Neural progenitor cell (in vitro differentiated cells): Measurements from ENCODE around the gene WNK1. TPM values are rescaled to one million over a fixed set of nuclear protein-coding genes. Genes with fewer than 3 reads are reported as not detected.
"Not testable (repeated sequence)": the region's sequence is repeated elsewhere in the genome, so short reads cannot be mapped to it uniquely, and the experiment has no call there.

Experiments used
- DNase-seq: peaks from one replicate; pipeline ENCODE4 v3.0.0-alpha.2; 2016; ENCODE audit warnings: low spot score
- H2AFZ ChIP-seq: fragments of 200-600 bp; sonication (generic); replicated peaks from 2 replicates; pipeline ENCODE4 v1.6.1; 2016; ENCODE audit warnings: antibody characterized with exemption
- H3F3A ChIP-seq: fragments of 200-600 bp; sonication (generic); 2 replicates; pipeline ENCODE4 v1.6.1; 2016; ENCODE audit warnings: antibody characterized with exemption, low read depth
- H3K27ac ChIP-seq: fragments of 200-600 bp; sonication (generic); 2 replicates; pipeline ENCODE4 v1.5.1; 2016; ENCODE audit warnings: mild to moderate bottlenecking
- H3K27me3 ChIP-seq: fragments of 200-600 bp; sonication (generic); 2 replicates; pipeline ENCODE4 v1.6.1; 2016; ENCODE audit warnings: mild to moderate bottlenecking, moderate library complexity
- H3K36me3 ChIP-seq: fragments of 200-600 bp; sonication (generic); 2 replicates; pipeline ENCODE4 v1.5.1; 2016
- H3K4me1 ChIP-seq: fragments of 200-600 bp; sonication (generic); 2 replicates; pipeline ENCODE4 v1.6.1; 2016; ENCODE audit warnings: mixed run types
- H3K4me2 ChIP-seq: fragments of 200-600 bp; sonication (generic); 2 replicates; pipeline ENCODE4 v1.6.1; 2016
- H3K4me3 ChIP-seq: fragments of 200-600 bp; sonication (generic); 2 replicates; pipeline ENCODE4 v1.5.1; 2016
- H3K79me2 ChIP-seq: fragments of 200-600 bp; sonication (generic); 2 replicates; pipeline ENCODE4 v1.6.1; 2016; ENCODE audit warnings: low read depth
- H3K9ac ChIP-seq: fragments of 200-600 bp; sonication (generic); 2 replicates; pipeline ENCODE4 v1.6.1; 2016
- H3K9me3 ChIP-seq: fragments of 200-600 bp; sonication (generic); 2 replicates; pipeline ENCODE4 v1.5.1; 2016; ENCODE audit warnings: low read depth
- H4K20me1 ChIP-seq: fragments of 200-600 bp; sonication (generic); 2 replicates; pipeline ENCODE4 v1.6.1; 2016; ENCODE audit warnings: low read depth
- H3K27ac Mint-ChIP-seq: 3 replicates; pipeline ENCODE4 v1.8.0; 2021; ENCODE audit warnings: mixed read lengths
- H3K27me3 Mint-ChIP-seq: 2 replicates; pipeline ENCODE4 v1.8.0; 2022; ENCODE audit warnings: low read depth, mild to moderate bottlenecking, inconsistent platforms, moderate library complexity, mixed read lengths; ENCODE audit not compliant: insufficient read depth
- H3K36me3 Mint-ChIP-seq: 3 replicates; pipeline ENCODE4 v1.8.0; 2021; ENCODE audit warnings: mixed read lengths
- H3K4me1 Mint-ChIP-seq: 3 replicates; pipeline ENCODE4 v1.8.0; 2021; ENCODE audit warnings: mixed read lengths
- H3K4me3 Mint-ChIP-seq: 3 replicates; pipeline ENCODE4 v1.8.0; 2021; ENCODE audit warnings: mild to moderate bottlenecking, moderate library complexity, mixed read lengths
- H3K9me3 Mint-ChIP-seq: 3 replicates; pipeline ENCODE4 v1.8.0; 2020; ENCODE audit warnings: mixed read lengths
- CTCF ChIP-seq: fragments of 200-600 bp; sonication (generic); IDR thresholded peaks from 2 replicates; pipeline ENCODE4 v1.5.1; 2017; ENCODE audit warnings: antibody characterized with exemption, mild to moderate bottlenecking
- EZH2 ChIP-seq: fragments of 200-600 bp; sonication (generic); IDR thresholded peaks from 2 replicates; pipeline ENCODE4 v1.6.1; 2017; ENCODE audit warnings: antibody characterized with exemption, mild to moderate bottlenecking, moderate library complexity
- EZH2phosphoT487 ChIP-seq: fragments of 200-600 bp; sonication (generic); IDR thresholded peaks from 2 replicates; pipeline ENCODE4 v1.6.1; 2017; ENCODE audit warnings: antibody characterized with exemption
- total RNA-seq: library from RNA; depleted of rRNA; stranded (reverse); fragments of >200 nt; gene quantifications from 2 replicates; pipeline ENCODE4 v1.2.3, GENCODE V29; 2015; ENCODE audit warnings: low replicate concordance

Gene WNK1
- 66.3 and 73.1 TPM in 2 replicates for total RNA-seq

- H3K27ac ChIP-seq = peak within 1 kb of the TSS; percentile 60
- peak within 1 kb of the TSS; percentile 71 for H3K9ac ChIP-seq
- H3K36me3 ChIP-seq = no peaks in the 10 kb centered on the region
- peak within 1 kb of the TSS; percentile 92 for H3K4me3 ChIP-seq
- TF ChIP-seq EZH2phosphoT487 (no peak), CTCF (no peak), EZH2 (no peak)
- Mint-ChIP-seq H3K9me3 (no peaks in the 10 kb centered on the region), H3K4me1 (peaks cover 34% of the 10 kb centered on the region), H3K27ac (no peak within 1 kb of the TSS), H3K27me3 (peaks cover 4% of the 10 kb centered on the region), H3K36me3 (peaks cover 4% of the 10 kb centered on the region), H3K4me3 (peak within 1 kb of the TSS; percentile 97)
- H3K9me3 ChIP-seq = no peaks in the 10 kb centered on the region
- peaks cover 47% of the 10 kb centered on the region for H3K79me2 ChIP-seq
- H3K4me2 ChIP-seq = peak within 1 kb of the TSS; percentile 89
- H4K20me1 ChIP-seq = peaks cover 42% of the 10 kb centered on the region
- DNase-seq = peak; percentile 99
- H2AFZ ChIP-seq = peak within 1 kb of the TSS; percentile 60
- H3F3A ChIP-seq = peaks cover 24% of the 10 kb centered on the region
- peaks cover 40% of the 10 kb centered on the region for H3K4me1 ChIP-seq
- no peaks in the 10 kb centered on the region for H3K27me3 ChIP-seq
Measured at GRCh38 chr12:751999-752694, at the start of gene WNK1. Gene WNK1 (plus strand): TSS chr12:752579. CDS start chr12:753566, 987 bp downstream.

GRCh38 chr12:704516-705242 is 47.7 kb upstream of the WNK1 start:
- Histone ChIP-seq H3K4me2 (no peak overlapping the region), H3K27me3 (no peaks in the 10 kb centered on the region), H2AFZ (no peak overlapping the region), H3F3A (peaks cover 3% of the 10 kb centered on the region), H3K36me3 (no peaks in the 10 kb centered on the region), H3K4me1 (peaks cover 3% of the 10 kb centered on the region), H3K4me3 (no peak overlapping the region), H3K9me3 (no peaks in the 10 kb centered on the region), H3K27ac (no peak overlapping the region), H3K79me2 (no peaks in the 10 kb centered on the region), H3K9ac (no peak overlapping the region), H4K20me1 (no peaks in the 10 kb centered on the region)
- TF ChIP-seq EZH2phosphoT487 (no peak), EZH2 (no peak), CTCF (no peak)
- peaks cover 12% of the 10 kb centered on the region for H3K27me3 Mint-ChIP-seq
- H3K4me1 Mint-ChIP-seq = peaks cover under 1% of the 10 kb centered on the region
- no peak overlapping the region for H3K27ac Mint-ChIP-seq
- no peak for DNase-seq
- H3K4me3 Mint-ChIP-seq = no peak overlapping the region
- H3K9me3 Mint-ChIP-seq = peaks cover 2% of the 10 kb centered on the region
- H3K36me3 Mint-ChIP-seq = no peaks in the 10 kb centered on the region

- H3F3A ChIP-seq, H3K27ac ChIP-seq, H4K20me1 ChIP-seq, H3K9ac ChIP-seq, H2AFZ ChIP-seq, H3K4me1 ChIP-seq, H3K4me2 ChIP-seq, H3K4me3 ChIP-seq, H3K27me3 ChIP-seq, H3K79me2 ChIP-seq, H3K27ac Mint-ChIP-seq, H3K4me3 Mint-ChIP-seq, H3K36me3 Mint-ChIP-seq, H3K4me1 Mint-ChIP-seq, H3K9me3 Mint-ChIP-seq, H3K36me3 ChIP-seq, H3K27me3 Mint-ChIP-seq, DNase-seq, H3K9me3 ChIP-seq: not testable (repeated sequence)
Measured at GRCh38 chr12:708084-708483, 44.3 kb upstream of the WNK1 start.
